ENCODE data around the gene OTOA.
"Not testable (repeated sequence)": the region's sequence is repeated elsewhere in the genome, so short reads cannot be mapped to it uniquely, and the experiment has no call there.

GRCh38 chr16:21768280-21768679 lies 104.5 kb downstream of the OTOA start:
- not testable (repeated sequence) for TF ChIP-seq CTCF, POLR2A (IDR thresholded peaks at IDR 0.05)
